HEK293 (cell line): ENCODE measurements around the gene WNT7B.

Experiments
- CTCF ChIA-PET: fragments of 350-600 bp; formaldehyde crosslinking; extraction: SDS; loops from one replicate; lab custom pipeline; 2021; ENCODE audit warnings: antibody characterized with exemption; lab: Yijun Ruan, JAX
- POLR2A ChIA-PET: fragments of 300-600 bp; formaldehyde crosslinking; extraction: SDS; loops from one replicate; lab custom pipeline; 2020; ENCODE audit warnings: antibody characterized with exemption, inconsistent platforms; lab: Yijun Ruan, JAX
- H3K27ac ChIP-seq: fragments of 200-500 bp; sonication (Bioruptor generic); 2 replicates; pipeline ENCODE4 v1.5.1; 2014; ENCODE audit warnings: low read depth, low read length, control low read depth, inconsistent platforms; ENCODE audit errors: extremely low read depth
- H3K36me3 ChIP-seq, 2 experiments: fragments of 200-500 bp in 1 of 2; sonication (Bioruptor generic) in 1 of 2; 1 replicate in 1 of 2; 2 replicates in 1 of 2; pipeline ENCODE4 v1.5.1; 2014 to 2017; ENCODE audit warnings: inconsistent platforms in 2 of 2, low read length in 2 of 2; ENCODE audit not compliant: control insufficient read depth in 2 of 2, insufficient read depth in 1 of 2
- H3K4me1 ChIP-seq: fragments of 200-500 bp; sonication (Bioruptor generic); 2 replicates; pipeline ENCODE4 v1.5.1; 2014; ENCODE audit warnings: mild to moderate bottlenecking, low read length, inconsistent platforms; ENCODE audit not compliant: control insufficient read depth, insufficient read depth
- H3K4me3 ChIP-seq: 2 replicates; pipeline ENCODE4 v1.5.1; 2011; ENCODE audit warnings: low read depth, mild to moderate bottlenecking, control low read depth, low read length, moderate library complexity
- H3K9me3 ChIP-seq: fragments of 200-500 bp; sonication (Bioruptor generic); 2 replicates; pipeline ENCODE4 v1.5.1; 2014; ENCODE audit warnings: low read depth, low read length, inconsistent platforms; ENCODE audit not compliant: control insufficient read depth, insufficient read depth
- GLIS1 ChIP-seq: fragments of 450-650 bp; formaldehyde crosslinking; IDR thresholded peaks from 2 replicates; pipeline ENCODE4 v1.5.1; 2016; ENCODE audit warnings: missing biosample characterization, missing genetic modification characterization
- GLIS2 ChIP-seq: fragments of 450-650 bp; formaldehyde crosslinking; IDR thresholded peaks from 2 replicates; pipeline ENCODE4 v1.5.1; 2016; ENCODE audit warnings: missing biosample characterization, missing genetic modification characterization
- KLF1 ChIP-seq: fragments of 450-650 bp; formaldehyde crosslinking; IDR thresholded peaks from 2 replicates; pipeline ENCODE4 v1.5.1; 2016; ENCODE audit warnings: missing biosample characterization, missing genetic modification characterization
- KLF7 ChIP-seq: fragments of 450-650 bp; formaldehyde crosslinking; IDR thresholded peaks from 2 replicates; pipeline ENCODE4 v1.5.1; 2016; ENCODE audit warnings: missing biosample characterization, missing genetic modification characterization, borderline replicate concordance
- KLF9 ChIP-seq: fragments of 450-650 bp; formaldehyde crosslinking; IDR thresholded peaks from 2 replicates; pipeline ENCODE4 v1.5.1; 2016; ENCODE audit warnings: missing biosample characterization, missing genetic modification characterization, low read depth
- MEIS1 ChIP-seq: sonication (generic); formaldehyde crosslinking; IDR thresholded peaks from 2 replicates; pipeline ENCODE4 v1.8.1; 2022; ENCODE audit warnings: missing genetic modification reagents, mild to moderate bottlenecking, borderline replicate concordance
- SCRT2 ChIP-seq: fragments of 450-650 bp; formaldehyde crosslinking; IDR thresholded peaks from 2 replicates; pipeline ENCODE4 v1.5.1; 2016; ENCODE audit warnings: missing biosample characterization, missing genetic modification characterization
- SP2 ChIP-seq: fragments of 450-650 bp; formaldehyde crosslinking; IDR thresholded peaks from 2 replicates; pipeline ENCODE4 v1.5.1; 2016; ENCODE audit warnings: missing biosample characterization, missing genetic modification characterization
- SP7 ChIP-seq: fragments of 450-650 bp; formaldehyde crosslinking; IDR thresholded peaks from 2 replicates; pipeline ENCODE4 v1.5.1; 2016; ENCODE audit warnings: missing biosample characterization, missing genetic modification characterization
- ZBTB20 ChIP-seq: fragments of 450-650 bp; formaldehyde crosslinking; IDR thresholded peaks from 2 replicates; pipeline ENCODE4 v1.5.1; 2016; ENCODE audit warnings: missing biosample characterization, missing genetic modification characterization
- ZFP69B ChIP-seq: fragments of 450-650 bp; formaldehyde crosslinking; IDR thresholded peaks from 2 replicates; pipeline ENCODE4 v1.5.1; 2016; ENCODE audit warnings: missing biosample characterization, missing genetic modification characterization
- ZNF514 ChIP-seq: fragments of 450-650 bp; formaldehyde crosslinking; IDR thresholded peaks from 2 replicates; pipeline ENCODE4 v1.5.1; 2016; ENCODE audit warnings: missing biosample characterization, missing genetic modification characterization
- ZNF776 ChIP-seq: fragments of 450-650 bp; formaldehyde crosslinking; IDR thresholded peaks from 2 replicates; pipeline ENCODE4 v1.5.0; 2017; ENCODE audit warnings: missing biosample characterization, missing genetic modification characterization, borderline replicate concordance
- TF ChIP-seq, protein P1 (sequence below): fragments of 450-650 bp; formaldehyde crosslinking; IDR thresholded peaks from 2 replicates; pipeline ENCODE4 v1.5.1; 2016; ENCODE audit warnings: missing biosample characterization, missing genetic modification characterization
- TF ChIP-seq, protein P2 (sequence below): fragments of 450-650 bp; formaldehyde crosslinking; IDR thresholded peaks from 2 replicates; pipeline ENCODE4 v1.5.1; 2017; ENCODE audit warnings: missing biosample characterization, missing genetic modification characterization
- TF ChIP-seq, protein P3 (sequence below): fragments of 450-650 bp; formaldehyde crosslinking; IDR thresholded peaks from 2 replicates; pipeline ENCODE4 v1.5.1; 2016; ENCODE audit warnings: missing biosample characterization, missing genetic modification characterization

The WNT7B gene

DNA sequence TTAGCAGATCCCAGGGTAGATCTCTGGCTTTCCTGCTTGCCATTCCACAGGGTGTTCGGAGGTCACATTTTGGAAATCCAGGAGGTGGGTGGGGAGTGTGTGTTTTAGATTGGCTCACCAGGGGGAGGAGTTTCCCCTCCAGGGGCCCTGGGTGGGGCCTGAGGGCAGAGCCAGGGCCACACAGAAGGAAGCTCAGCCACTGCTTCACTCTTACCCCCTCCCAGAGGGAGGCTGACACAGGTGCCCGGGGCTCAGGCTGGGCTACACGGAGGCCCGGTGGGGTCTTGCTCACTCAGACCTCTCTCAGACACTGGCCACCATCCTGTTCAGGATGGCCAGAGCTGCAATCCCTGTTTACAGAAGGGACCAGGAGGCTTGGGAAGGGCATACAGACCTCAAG, 2.5 kb downstream of the WNT7B start:
- no peaks in the 10 kb centered on the region for H3K36me3 ChIP-seq
- H3K9me3 ChIP-seq = no peaks in the 10 kb centered on the region
- H3K27ac ChIP-seq = no peak overlapping the region
- peaks cover 4% of the 10 kb centered on the region for H3K4me1 ChIP-seq
- CTCF ChIA-PET = interaction anchor here (0.6 to 1.6 kb wide), 2 partner anchors 110 to 139 kb away, joined by 3 to 6 read pairs; no protein-coding TSS in a partner anchor
- POLR2A ChIA-PET = interaction anchor here (0.7 kb wide), 1 partner anchor 112 kb away, joined by 4 read pairs; no protein-coding TSS in a partner anchor
- TF ChIP-seq GLIS2 (tag by site-specific recombination) (peak; percentile 47; the same call in 1 of the 2 replicates), ZFP69B (tag by site-specific recombination) (no peak), ZBTB20 (tag by site-specific recombination) (peak; percentile 89), SCRT2 (tag by site-specific recombination) (no peak), KLF1 (tag by site-specific recombination) (peak; percentile 61; the same call in 1 of the 2 replicates), GLIS1 (tag by site-specific recombination) (peak; percentile 58), ZNF514 (no peak), SP2 (tag by site-specific recombination) (peak; percentile 34)
- TF ChIP-seq, protein P1, sequence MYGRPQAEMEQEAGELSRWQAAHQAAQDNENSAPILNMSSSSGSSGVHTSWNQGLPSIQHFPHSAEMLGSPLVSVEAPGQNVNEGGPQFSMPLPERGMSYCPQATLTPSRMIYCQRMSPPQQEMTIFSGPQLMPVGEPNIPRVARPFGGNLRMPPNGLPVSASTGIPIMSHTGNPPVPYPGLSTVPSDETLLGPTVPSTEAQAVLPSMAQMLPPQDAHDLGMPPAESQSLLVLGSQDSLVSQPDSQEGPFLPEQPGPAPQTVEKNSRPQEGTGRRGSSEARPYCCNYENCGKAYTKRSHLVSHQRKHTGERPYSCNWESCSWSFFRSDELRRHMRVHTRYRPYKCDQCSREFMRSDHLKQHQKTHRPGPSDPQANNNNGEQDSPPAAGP (tag by site-specific recombination) = peak; percentile 32; the same call in 1 of the 2 replicates
- TF ChIP-seq, protein P2, sequence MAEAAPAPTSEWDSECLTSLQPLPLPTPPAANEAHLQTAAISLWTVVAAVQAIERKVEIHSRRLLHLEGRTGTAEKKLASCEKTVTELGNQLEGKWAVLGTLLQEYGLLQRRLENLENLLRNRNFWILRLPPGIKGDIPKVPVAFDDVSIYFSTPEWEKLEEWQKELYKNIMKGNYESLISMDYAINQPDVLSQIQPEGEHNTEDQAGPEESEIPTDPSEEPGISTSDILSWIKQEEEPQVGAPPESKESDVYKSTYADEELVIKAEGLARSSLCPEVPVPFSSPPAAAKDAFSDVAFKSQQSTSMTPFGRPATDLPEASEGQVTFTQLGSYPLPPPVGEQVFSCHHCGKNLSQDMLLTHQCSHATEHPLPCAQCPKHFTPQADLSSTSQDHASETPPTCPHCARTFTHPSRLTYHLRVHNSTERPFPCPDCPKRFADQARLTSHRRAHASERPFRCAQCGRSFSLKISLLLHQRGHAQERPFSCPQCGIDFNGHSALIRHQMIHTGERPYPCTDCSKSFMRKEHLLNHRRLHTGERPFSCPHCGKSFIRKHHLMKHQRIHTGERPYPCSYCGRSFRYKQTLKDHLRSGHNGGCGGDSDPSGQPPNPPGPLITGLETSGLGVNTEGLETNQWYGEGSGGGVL (tag by site-specific recombination) = peak; percentile 67
- H3K4me3 ChIP-seq = no peak overlapping the region

DNA sequence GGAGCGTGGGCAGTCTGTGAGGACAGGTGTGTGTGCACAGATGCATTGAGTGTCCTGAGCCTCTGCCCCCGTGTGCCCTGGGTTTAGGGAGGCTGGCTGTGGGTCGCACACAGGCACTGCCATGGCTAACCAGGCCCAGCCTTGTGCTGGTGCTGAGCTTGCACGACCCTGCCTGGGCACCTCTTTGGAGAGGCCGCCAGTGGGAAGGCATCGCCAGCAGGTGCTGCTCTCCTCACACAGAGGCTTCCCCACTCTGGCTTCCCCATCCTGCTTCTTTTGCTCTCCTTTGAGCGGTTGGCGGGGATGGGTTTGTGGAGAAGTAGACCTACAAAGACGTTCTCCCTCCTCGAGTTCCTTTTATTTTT, 4.1 kb downstream of the WNT7B start:
- H3K4me1 ChIP-seq = peaks cover 4% of the 10 kb centered on the region
- H3K36me3 ChIP-seq = no peaks in the 10 kb centered on the region
- no peak overlapping the region for H3K4me3 ChIP-seq
- TF ChIP-seq SP7 (tag by site-specific recombination) (no peak), KLF9 (no peak), KLF7 (tag by site-specific recombination) (no peak), MEIS1 (CRISPR knock-in tag) (no peak), ZNF776 (no peak)
- TF ChIP-seq, protein P3, sequence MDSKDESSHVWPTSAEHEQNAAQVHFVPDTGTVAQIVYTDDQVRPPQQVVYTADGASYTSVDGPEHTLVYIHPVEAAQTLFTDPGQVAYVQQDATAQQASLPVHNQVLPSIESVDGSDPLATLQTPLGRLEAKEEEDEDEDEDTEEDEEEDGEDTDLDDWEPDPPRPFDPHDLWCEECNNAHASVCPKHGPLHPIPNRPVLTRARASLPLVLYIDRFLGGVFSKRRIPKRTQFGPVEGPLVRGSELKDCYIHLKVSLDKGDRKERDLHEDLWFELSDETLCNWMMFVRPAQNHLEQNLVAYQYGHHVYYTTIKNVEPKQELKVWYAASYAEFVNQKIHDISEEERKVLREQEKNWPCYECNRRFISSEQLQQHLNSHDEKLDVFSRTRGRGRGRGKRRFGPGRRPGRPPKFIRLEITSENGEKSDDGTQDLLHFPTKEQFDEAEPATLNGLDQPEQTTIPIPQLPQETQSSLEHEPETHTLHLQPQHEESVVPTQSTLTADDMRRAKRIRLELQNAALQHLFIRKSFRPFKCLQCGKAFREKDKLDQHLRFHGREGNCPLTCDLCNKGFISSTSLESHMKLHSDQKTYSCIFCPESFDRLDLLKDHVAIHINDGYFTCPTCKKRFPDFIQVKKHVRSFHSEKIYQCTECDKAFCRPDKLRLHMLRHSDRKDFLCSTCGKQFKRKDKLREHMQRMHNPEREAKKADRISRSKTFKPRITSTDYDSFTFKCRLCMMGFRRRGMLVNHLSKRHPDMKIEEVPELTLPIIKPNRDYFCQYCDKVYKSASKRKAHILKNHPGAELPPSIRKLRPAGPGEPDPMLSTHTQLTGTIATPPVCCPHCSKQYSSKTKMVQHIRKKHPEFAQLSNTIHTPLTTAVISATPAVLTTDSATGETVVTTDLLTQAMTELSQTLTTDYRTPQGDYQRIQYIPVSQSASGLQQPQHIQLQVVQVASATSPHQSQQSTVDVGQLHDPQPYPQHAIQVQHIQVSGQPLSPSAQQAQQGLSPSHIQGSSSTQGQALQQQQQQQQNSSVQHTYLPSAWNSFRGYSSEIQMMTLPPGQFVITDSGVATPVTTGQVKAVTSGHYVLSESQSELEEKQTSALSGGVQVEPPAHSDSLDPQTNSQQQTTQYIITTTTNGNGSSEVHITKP (tag by site-specific recombination) = no peak
- CTCF ChIA-PET = no interaction called here
- H3K27ac ChIP-seq = no peak overlapping the region
- POLR2A ChIA-PET = no interaction called here
- no peaks in the 10 kb centered on the region for H3K9me3 ChIP-seq
